Measurements from ENCODE around the gene KCNK5. TPM values are rescaled to one million over a fixed set of nuclear protein-coding genes. Genes with fewer than 3 reads are reported as not detected.

The KCNK5 gene
- polyA plus RNA-seq, 2 of the 4 experiments (the other 2 are of a cell fraction) = 1.5 to 2.3 TPM

DNA sequence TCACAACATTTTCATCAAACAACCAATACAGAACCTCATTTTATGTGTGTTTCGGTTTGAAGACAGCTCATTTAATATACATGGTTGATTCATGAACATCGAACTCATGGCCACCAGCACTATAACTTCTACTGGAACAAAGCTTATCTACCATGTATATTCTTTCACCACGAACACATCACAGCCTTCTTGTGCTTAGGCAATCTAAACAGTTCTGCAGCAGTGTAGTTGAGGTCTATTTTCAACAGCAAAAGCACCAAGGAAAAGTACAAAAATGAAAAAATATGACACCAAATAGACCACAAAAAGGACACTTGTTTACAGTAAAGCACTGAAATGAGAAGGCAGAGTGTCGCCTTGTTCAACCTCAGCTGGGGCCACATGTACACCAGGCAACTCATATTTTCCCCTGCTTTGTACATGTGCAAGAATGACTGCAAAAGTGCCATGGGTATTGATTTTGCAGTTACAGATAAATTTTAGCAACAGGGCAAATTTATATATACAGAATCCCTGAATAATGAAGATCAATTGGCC, 25.8 kb upstream of the KCNK5 start:
- no peak overlapping the region for H3K4me3 ChIP-seq
- no peaks in the 10 kb centered on the region for H3K4me1 ChIP-seq
- ATAC-seq (no peak), FAIRE-seq (no peak), DNase-seq (ENCODE audit: low read depth in 1 of 2, low spot score in 1 of 2) (no peak)
- no peak overlapping the region for H3K4me2 ChIP-seq
- POLR2A ChIA-PET = no interaction called here
- no peak overlapping the region for H3K27ac ChIP-seq
- no peaks in the 10 kb centered on the region; the same call in 2 of the 3 replicates for H3K9me3 ChIP-seq
- WGBS (ENCODE audit: missing lambda C conversion rate) = 50% methylated on average over 4 of the region's 4 CpGs
- CTCF ChIA-PET = no interaction called here
- TF ChIP-seq SREBF2 (IDR thresholded peaks at IDR 0.05) = no peak
- TF ChIP-seq, protein P1, sequence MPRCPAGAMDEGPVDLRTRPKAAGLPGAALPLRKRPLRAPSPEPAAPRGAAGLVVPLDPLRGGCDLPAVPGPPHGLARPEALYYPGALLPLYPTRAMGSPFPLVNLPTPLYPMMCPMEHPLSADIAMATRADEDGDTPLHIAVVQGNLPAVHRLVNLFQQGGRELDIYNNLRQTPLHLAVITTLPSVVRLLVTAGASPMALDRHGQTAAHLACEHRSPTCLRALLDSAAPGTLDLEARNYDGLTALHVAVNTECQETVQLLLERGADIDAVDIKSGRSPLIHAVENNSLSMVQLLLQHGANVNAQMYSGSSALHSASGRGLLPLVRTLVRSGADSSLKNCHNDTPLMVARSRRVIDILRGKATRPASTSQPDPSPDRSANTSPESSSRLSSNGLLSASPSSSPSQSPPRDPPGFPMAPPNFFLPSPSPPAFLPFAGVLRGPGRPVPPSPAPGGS (IDR thresholded peaks at IDR 0.05) = no peak
- no peak for TF ChIP-seq ELK1 (IDR thresholded peaks at IDR 0.05; ENCODE audit: low read depth, low read length)
- no peak for TF ChIP-seq RFX5 (IDR thresholded peaks at IDR 0.05)
- TF ChIP-seq KDM1A (IDR thresholded peaks at IDR 0.05; ENCODE audit: low read depth) = no peak
- TF ChIP-seq EHF (CRISPR knock-in tag; IDR thresholded peaks at IDR 0.05) = no peak
- TF ChIP-seq KDM5A (IDR thresholded peaks at IDR 0.05) = no peak
- no peak for TF ChIP-seq SMC3 (IDR thresholded peaks at IDR 0.05)
- TF ChIP-seq REST (IDR thresholded peaks at IDR 0.05) = no peak

DNA sequence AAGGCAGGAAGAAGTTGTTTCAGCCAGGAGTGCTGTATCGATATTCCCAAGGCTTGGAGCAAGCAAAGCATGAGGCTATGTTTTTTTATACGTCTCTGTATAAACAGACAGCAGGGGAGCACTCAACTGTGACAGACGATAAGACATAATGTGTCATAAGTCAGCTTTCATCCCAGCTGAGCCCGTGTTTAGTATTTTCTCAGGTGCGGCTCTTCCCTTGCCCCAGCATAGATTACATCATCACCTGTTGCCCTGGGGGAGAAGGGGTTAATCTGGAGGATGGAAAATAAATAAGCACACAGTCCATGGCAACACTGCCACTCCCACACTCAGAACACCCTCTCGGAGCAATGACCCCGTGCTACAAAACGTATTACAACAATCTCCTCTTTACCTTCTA, 22.1 kb upstream of the KCNK5 start:
- no peak for TF ChIP-seq REST (IDR thresholded peaks at IDR 0.05)
- no peak for TF ChIP-seq HEYL (CRISPR knock-in tag; IDR thresholded peaks at IDR 0.05)
- TF ChIP-seq JUN (IDR thresholded peaks at IDR 0.05) = no peak
- no peak for TF ChIP-seq EHF (CRISPR knock-in tag; IDR thresholded peaks at IDR 0.05)
- no peak for TF ChIP-seq JUNB (IDR thresholded peaks at IDR 0.05)
- no peak for TF ChIP-seq NR3C1 (IDR thresholded peaks at IDR 0.05)
- TF ChIP-seq FOXS1 (CRISPR knock-in tag; IDR thresholded peaks at IDR 0.05) = no peak
- TF ChIP-seq FOSL2 (IDR thresholded peaks at IDR 0.05) = no peak
- TF ChIP-seq FOSL2 (CRISPR knock-in tag; IDR thresholded peaks at IDR 0.05) = no peak
- no peak for TF ChIP-seq PHF8 (IDR thresholded peaks at IDR 0.05; ENCODE audit: borderline replicate concordance, low read depth)
- no peak for TF ChIP-seq EHMT2 (IDR thresholded peaks at IDR 0.05; ENCODE audit: low read depth)
- FAIRE-seq = no peak
- ChIA-PET POLR2A (no interaction called here), CTCF (no interaction called here)
- 8% methylated on average over 8 of the region's 8 CpGs for whole genome bisulfite sequencing (ENCODE audit: missing lambda C conversion rate)
- Histone ChIP-seq H3K4me1 (no peaks in the 10 kb centered on the region), H3K9me3 (no peaks in the 10 kb centered on the region; the same call in 2 of the 3 replicates), H3K4me3 (no peak overlapping the region), H3K4me2 (no peak overlapping the region), H3K27ac (no peak overlapping the region)
- no peak for DNase-seq (ENCODE audit: low read depth in 1 of 2, low spot score in 1 of 2)
- no peak for ATAC-seq
